ENCODE measurements around the gene SORCS3. TPM values are rescaled to one million over a fixed set of nuclear protein-coding genes. Genes with fewer than 3 reads are reported as not detected.

SORCS3 gene
- total RNA-seq, 1 donor from 2014 or later = not detected

- CTCF ChIA-PET = no interaction called here
- POLR2A ChIA-PET = no interaction called here
- no peak for ATAC-seq (ENCODE audit: low read depth)
- no peaks in the 10 kb centered on the region for H3K4me1 Mint-ChIP-seq
- H3K9me3 Mint-ChIP-seq = peaks cover 4% of the 10 kb centered on the region
- TF ChIP-seq CTCF (IDR thresholded peaks at IDR 0.05) = no peak
- no peaks in the 10 kb centered on the region for H3K27me3 Mint-ChIP-seq
- no peak overlapping the region for H3K27ac Mint-ChIP-seq
- H3K4me3 Mint-ChIP-seq = no peak overlapping the region
- no peak for DNase-seq
- no peaks in the 10 kb centered on the region for H3K36me3 Mint-ChIP-seq (ENCODE audit: low read depth)
- intact Hi-C loops (cut with micrococcal nuclease) = no loop called here
Measured at GRCh38 chr10:104831272-104831671, 190.2 kb downstream of the SORCS3 start.

DNA sequence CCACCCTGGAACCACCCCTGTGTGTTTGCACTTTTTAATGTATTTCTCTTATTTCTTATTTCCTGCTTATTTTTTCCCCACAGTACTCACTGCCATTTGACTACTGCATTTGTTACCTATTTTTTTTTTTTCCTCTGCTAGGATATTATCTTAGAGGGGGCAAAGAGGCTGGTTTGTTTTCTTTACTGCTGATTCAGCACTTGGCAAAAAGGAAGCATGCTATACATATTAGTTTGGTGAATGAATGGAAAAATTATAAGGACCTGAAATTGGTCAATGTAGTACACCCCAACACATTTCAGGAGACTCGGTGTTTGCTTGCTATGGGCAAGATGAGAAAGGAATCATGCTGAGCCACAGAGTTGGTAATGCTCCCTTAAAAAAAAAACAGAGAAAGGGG is 193.5 kb downstream of the SORCS3 start:
- CTCF ChIA-PET = no interaction called here
- intact Hi-C loops (cut with micrococcal nuclease) = no loop called here
- Mint-ChIP-seq H3K4me3 (no peak overlapping the region), H3K36me3 (ENCODE audit: low read depth) (no peaks in the 10 kb centered on the region), H3K27ac (no peak overlapping the region), H3K9me3 (no peaks in the 10 kb centered on the region), H3K27me3 (no peaks in the 10 kb centered on the region), H3K4me1 (no peaks in the 10 kb centered on the region)
- TF ChIP-seq CTCF (IDR thresholded peaks at IDR 0.05) = no peak
- POLR2A ChIA-PET = no interaction called here
- no peak for ATAC-seq (ENCODE audit: low read depth)
- no peak for DNase-seq

GRCh38 chr10:104835422-104835821 is 194.3 kb downstream of the SORCS3 start:
- ATAC-seq (ENCODE audit: low read depth) = no peak
- no peak overlapping the region for H3K4me3 Mint-ChIP-seq
- no peaks in the 10 kb centered on the region for H3K36me3 Mint-ChIP-seq (ENCODE audit: low read depth)
- TF ChIP-seq CTCF (IDR thresholded peaks at IDR 0.05) = no peak
- H3K27me3 Mint-ChIP-seq = no peaks in the 10 kb centered on the region
- no peak for DNase-seq
- ChIA-PET CTCF (no interaction called here), POLR2A (no interaction called here)
- no peak overlapping the region for H3K27ac Mint-ChIP-seq
- intact Hi-C loops (cut with micrococcal nuclease) = no loop called here
- H3K4me1 Mint-ChIP-seq = no peaks in the 10 kb centered on the region
- H3K9me3 Mint-ChIP-seq = no peaks in the 10 kb centered on the region

DNA sequence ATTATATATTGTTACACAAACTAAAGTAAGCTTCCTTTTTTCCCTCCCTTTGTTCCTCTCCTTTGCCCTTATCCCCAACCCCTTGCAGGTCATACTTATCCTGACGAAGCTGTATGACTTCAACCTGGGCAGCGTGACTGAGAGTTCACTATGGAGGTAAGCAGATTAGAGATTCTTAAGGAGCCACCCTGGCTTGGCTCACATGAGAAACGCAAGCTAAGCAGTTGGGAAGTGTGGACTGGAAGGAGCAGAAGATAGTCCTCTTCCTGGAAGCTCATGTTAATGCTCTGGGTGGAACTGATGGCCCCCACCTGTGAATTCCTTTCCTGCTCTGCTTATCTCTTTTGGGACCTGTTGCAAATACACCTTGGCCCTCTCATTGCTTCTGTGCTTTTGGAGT is 201.6 kb downstream of the SORCS3 start:
- no peak for ATAC-seq (ENCODE audit: low read depth)
- TF ChIP-seq CTCF (IDR thresholded peaks at IDR 0.05) = no peak
- Mint-ChIP-seq H3K9me3 (no peaks in the 10 kb centered on the region), H3K27ac (no peak overlapping the region), H3K4me3 (no peak overlapping the region), H3K36me3 (ENCODE audit: low read depth) (no peaks in the 10 kb centered on the region), H3K27me3 (no peaks in the 10 kb centered on the region), H3K4me1 (no peaks in the 10 kb centered on the region)
- DNase-seq = no peak
- ChIA-PET POLR2A (no interaction called here), CTCF (no interaction called here)
- intact Hi-C loops (cut with micrococcal nuclease) = no loop called here

DNA sequence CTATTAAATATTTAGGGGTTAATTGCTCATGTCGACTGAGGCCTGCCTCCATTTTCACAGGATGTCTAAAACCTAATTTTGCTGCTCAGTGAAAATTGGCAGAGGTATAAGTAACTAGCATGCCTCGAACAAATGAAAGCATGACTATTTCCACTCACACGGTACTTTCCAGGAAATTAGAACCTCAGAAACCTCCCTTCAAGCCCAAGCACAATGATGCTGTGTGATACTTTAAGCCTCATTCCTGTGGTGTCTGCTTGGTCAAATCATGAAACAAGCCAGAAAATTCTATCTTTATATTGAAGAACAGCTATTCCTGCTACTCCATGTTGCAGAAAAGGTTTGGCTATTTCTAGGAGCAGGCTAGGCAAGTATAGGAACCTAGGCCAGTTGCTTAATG is 203.0 kb downstream of the SORCS3 start:
- Mint-ChIP-seq H3K4me3 (no peak overlapping the region), H3K27ac (no peak overlapping the region), H3K4me1 (no peaks in the 10 kb centered on the region), H3K9me3 (no peaks in the 10 kb centered on the region), H3K36me3 (ENCODE audit: low read depth) (no peaks in the 10 kb centered on the region), H3K27me3 (no peaks in the 10 kb centered on the region)
- DNase-seq = no peak
- ChIA-PET POLR2A (no interaction called here), CTCF (no interaction called here)
- no peak for TF ChIP-seq CTCF (IDR thresholded peaks at IDR 0.05)
- intact Hi-C loops (cut with micrococcal nuclease) = no loop called here
- no peak for ATAC-seq (ENCODE audit: low read depth)
